ENCODE data around the gene RGS17.

GRCh38 chr6:153145591-153145990 lies 14.5 kb upstream of the RGS17 start:
- TF ChIP-seq CTCF (IDR thresholded peaks at IDR 0.05) (no peak), POLR2A (IDR thresholded peaks at IDR 0.05) (no peak), POLR2AphosphoS5 (IDR thresholded peaks at IDR 0.05) (no peak)

All from transverse colon (tissue), 4 donors.